A549 (cell line): Measurements from ENCODE around the gene SYDE1.

ENCODE experiments used
- BHLHE40 ChIP-seq: IDR thresholded peaks from 2 replicates; pipeline ENCODE4 v1.6.1; 2012; ENCODE audit warnings: low read depth, low read length, inconsistent platforms
- CTCF ChIP-seq: fragments of >200 bp; sonication (Bioruptor Twin); formaldehyde crosslinking; IDR thresholded peaks from 3 replicates; pipeline ENCODE4 v1.5.1; 2016
- MAZ ChIP-seq: fragments of 150-350 bp; IDR thresholded peaks from 2 replicates; pipeline ENCODE4 v1.6.1; 2014; ENCODE audit warnings: antibody characterized with exemption, low read depth, low read length, borderline replicate concordance
- MYC ChIP-seq: IDR thresholded peaks from 2 replicates; pipeline ENCODE4 v1.6.1; 2012; ENCODE audit warnings: mild to moderate bottlenecking, inconsistent platforms, low read length, improper control_type of control experiment, borderline replicate concordance
- NPAS2 ChIP-seq: fragments of 250-450 bp; sonication (Bioruptor Pico); IDR thresholded peaks from 2 replicates; pipeline ENCODE4 v1.8.0; 2022; ENCODE audit warnings: mild to moderate bottlenecking, moderate library complexity, borderline replicate concordance
- PBX3 ChIP-seq: IDR thresholded peaks from 2 replicates; pipeline ENCODE4 v1.6.1; 2012
- POLR2A ChIP-seq: IDR thresholded peaks from 2 replicates; pipeline ENCODE4 v1.6.1; 2012; ENCODE audit warnings: mild to moderate bottlenecking, low read length
- RAD21 ChIP-seq, 2 experiments: fragments of >200 bp in 1 of 2; sonication (Bioruptor Twin) in 1 of 2; formaldehyde crosslinking in 1 of 2; IDR thresholded peaks in 1 of 2; conservative IDR thresholded peaks in 1 of 2; 2 replicates in 1 of 2; 3 replicates in 1 of 2; pipeline ENCODE4 v1.6.1; 2012 to 2018; ENCODE audit warnings: inconsistent platforms in 1 of 2
- REST ChIP-seq: fragments of 200-600 bp; sonication (generic); IDR thresholded peaks from 2 replicates; pipeline ENCODE4 v1.6.1; 2016; ENCODE audit warnings: antibody characterized with exemption, mild to moderate bottlenecking, moderate library complexity

- TF ChIP-seq POLR2A (no peak), CTCF (no peak), BHLHE40 (no peak), NPAS2 (CRISPR knock-in tag) (no peak), MAZ (no peak), PBX3 (no peak), REST (no peak), RAD21 (conservative IDR thresholded peaks at IDR 0.05 in 1 of 2, IDR thresholded peaks at IDR 0.05 in 1 of 2) (no peak), MYC (no peak)
These were observed 39.9 kb downstream of the SYDE1 start for GRCh38 chr19:15147090-15147489.
